Endometrium (tissue), 2 donors: ENCODE measurements around the gene CHRND.

ENCODE experiments used
- FAIRE-seq: peaks from 2 replicates; lab custom pipeline; 2012; peaks lifted over from hg19 to GRCh38; lab: Jason Lieb, UNC
- donor health status: control.
- donor health status: control.

CHRND gene

GRCh38 chr2:232576995-232577394 lies 51.0 kb downstream of the CHRND start:
- no peak for FAIRE-seq

GRCh38 chr2:232577841-232578240 lies 51.9 kb downstream of the CHRND start:
- no peak for FAIRE-seq

GRCh38 chr2:232578626-232579025 lies 52.7 kb downstream of the CHRND start:
- FAIRE-seq = no peak

- no peak for FAIRE-seq
Measured at GRCh38 chr2:232580648-232580981, 54.7 kb downstream of the CHRND start.

- no peak for FAIRE-seq
Measured at GRCh38 chr2:232581725-232582124, 55.8 kb downstream of the CHRND start.

- FAIRE-seq = no peak
Measured at GRCh38 chr2:232584238-232584637, 58.3 kb downstream of the CHRND start.
